Dendritic cell treated with granulocyte-macrophage colony-stimulating factor and Interleukin-4, amounts not matched to agents 40 ng/mL and 50 ng/mL, for 4 days (primary cell): ENCODE measurements around the gene UEVLD.
A peak's percentile ranks its signal among the peaks of the same experiment; 100 is the strongest.
"Not testable (repeated sequence)": the region's sequence is repeated elsewhere in the genome, so short reads cannot be mapped to it uniquely, and the experiment has no call there.

ENCODE experiments used
- H3K27ac Mint-ChIP-seq: one replicate; pipeline ENCODE4 v1.8.0; 2022; ENCODE audit warnings: mild to moderate bottlenecking, mixed read lengths
- H3K27me3 Mint-ChIP-seq: one replicate; pipeline ENCODE4 v1.8.0; 2022; ENCODE audit warnings: mild to moderate bottlenecking, mixed read lengths
- H3K36me3 Mint-ChIP-seq: one replicate; pipeline ENCODE4 v1.8.0; 2022; ENCODE audit warnings: low read depth, mixed read lengths
- H3K4me1 Mint-ChIP-seq: one replicate; pipeline ENCODE4 v1.8.0; 2022; ENCODE audit warnings: low read depth, mixed read lengths
- H3K4me3 Mint-ChIP-seq: one replicate; pipeline ENCODE4 v1.8.0; 2022; ENCODE audit warnings: mild to moderate bottlenecking, moderate library complexity, mixed read lengths
- H3K9me3 Mint-ChIP-seq: one replicate; pipeline ENCODE4 v1.8.0; 2022; ENCODE audit warnings: mixed read lengths
- intact Hi-C: fragments of 100-400 bp; cut with micrococcal nuclease; formaldehyde crosslinking; loops from one replicate; pipeline ENCODE4 v1.15.0; 2022

UEVLD gene

DNA sequence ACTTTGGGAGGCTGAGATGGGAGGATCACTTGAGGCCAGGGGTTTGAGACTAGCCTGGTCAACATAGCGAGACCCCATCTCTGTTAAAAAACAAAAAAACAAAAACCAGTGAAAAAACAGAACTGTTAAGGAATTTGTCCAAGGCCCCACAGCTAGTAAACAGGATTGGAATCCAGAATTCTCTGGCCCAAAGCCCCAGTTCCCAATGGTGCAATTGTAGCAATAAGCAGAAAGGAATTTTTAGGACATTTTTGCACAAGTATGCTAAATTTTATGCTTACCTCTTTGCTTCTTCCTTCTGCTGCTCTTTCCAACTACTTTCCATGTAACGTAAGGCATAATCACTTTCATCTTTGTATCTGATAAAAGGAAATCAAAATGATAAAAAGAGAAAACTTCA, 22.7 kb upstream of the UEVLD start:
- intact Hi-C loops, result no loop called here
- Mint-ChIP-seq H3K9me3 (no peaks in the 10 kb centered on the region), H3K27ac (no peak overlapping the region), H3K36me3 (peaks cover 80% of the 10 kb centered on the region), H3K27me3 (peaks cover 12% of the 10 kb centered on the region), H3K4me1 (peaks cover 15% of the 10 kb centered on the region), H3K4me3 (no peak overlapping the region)

DNA sequence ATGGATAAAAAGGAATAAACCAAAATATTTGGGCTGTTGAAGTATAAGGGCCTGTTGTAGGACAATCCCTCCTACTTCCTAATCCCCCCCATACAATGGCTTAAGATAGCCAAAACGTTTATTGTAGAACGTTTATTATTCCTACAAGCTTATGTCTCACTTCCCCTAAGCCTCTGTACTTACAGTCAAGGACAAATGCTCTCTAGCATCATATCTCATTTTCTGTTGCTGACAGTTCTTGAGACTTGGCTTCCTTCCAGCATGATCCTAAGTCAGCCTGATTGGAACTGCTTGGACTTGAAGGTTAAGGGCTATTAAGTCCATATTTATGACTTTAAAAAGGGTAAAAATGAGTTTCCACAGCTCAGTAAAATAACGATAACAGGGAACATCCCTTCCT, 19.8 kb upstream of the UEVLD start:
- Mint-ChIP-seq H3K4me1 (no peaks in the 10 kb centered on the region), H3K27me3 (no peaks in the 10 kb centered on the region), H3K9me3 (no peaks in the 10 kb centered on the region), H3K36me3 (peaks cover 64% of the 10 kb centered on the region), H3K4me3 (no peak overlapping the region), H3K27ac (no peak overlapping the region)
- intact Hi-C loops, result no loop called here

DNA sequence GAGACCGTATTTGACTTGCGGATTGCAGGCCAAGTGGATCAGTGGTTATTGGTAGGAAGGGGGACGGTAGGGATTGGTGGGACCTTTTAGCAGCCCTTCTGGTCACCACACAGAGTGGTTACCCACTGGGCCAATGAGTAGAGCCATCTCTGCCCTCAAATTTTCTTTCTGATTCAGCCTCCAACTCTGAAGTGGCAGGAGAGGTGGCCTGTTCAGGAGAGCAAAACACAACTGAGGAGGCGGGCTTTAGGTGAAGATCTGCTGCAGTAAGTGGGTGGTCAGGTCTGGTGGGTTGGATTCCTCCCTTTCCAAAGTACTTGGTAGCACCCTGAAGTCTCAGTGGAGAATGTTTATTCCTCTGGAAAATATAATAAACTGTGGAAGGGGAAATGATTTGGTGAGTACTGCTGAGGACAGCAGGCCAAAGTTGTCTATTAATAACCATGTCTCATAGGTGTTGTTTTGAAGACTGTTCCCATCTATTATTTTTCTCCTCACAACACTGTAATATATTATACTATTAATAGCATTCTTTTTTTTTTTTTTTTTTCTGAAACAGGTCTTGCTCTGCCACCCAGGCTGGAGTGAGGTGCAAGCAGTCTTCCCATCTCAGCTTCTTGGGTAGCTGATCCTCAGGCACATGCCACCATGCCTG, 12.5 kb upstream of the UEVLD start:
- Mint-ChIP-seq H3K27me3 (no peaks in the 10 kb centered on the region), H3K4me3 (no peak overlapping the region), H3K9me3 (no peaks in the 10 kb centered on the region)

DNA sequence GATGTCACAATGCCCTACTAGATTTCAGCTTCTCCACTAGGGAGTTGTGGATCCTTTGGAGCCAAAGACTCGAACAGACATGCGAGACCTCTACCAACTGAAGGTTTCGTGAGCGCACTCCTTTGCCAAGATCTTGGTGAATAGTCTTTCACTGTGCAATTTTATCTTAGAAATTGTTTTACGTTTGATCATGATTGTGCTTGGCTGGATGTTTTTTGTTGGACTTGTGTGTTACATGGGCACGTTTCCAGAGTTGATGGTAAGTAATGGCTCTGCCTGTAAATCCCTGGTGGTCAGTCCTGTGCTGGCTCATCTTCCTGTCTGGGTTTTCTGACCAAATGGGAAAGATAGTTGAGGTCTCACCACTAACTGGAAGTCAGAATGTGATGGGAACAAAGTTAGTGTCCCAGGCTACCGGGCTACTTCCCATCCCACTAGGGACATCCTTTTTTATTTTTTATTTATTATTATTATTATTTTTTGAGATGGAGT, 11.3 kb upstream of the UEVLD start, which contains the start of gene MISFA:
Gene MISFA, plus strand, starts transcription at position 51 of the 492 bp plus-strand sequence. Its CDS starts 140 bp downstream, at position 191.
- Mint-ChIP-seq H3K9me3 (no peaks in the 10 kb centered on the region), H3K36me3 (peaks cover 17% of the 10 kb centered on the region), H3K4me3 (no peak within 1 kb of the TSS), H3K27ac (no peak within 1 kb of the TSS), H3K27me3 (no peaks in the 10 kb centered on the region), H3K4me1 (no peaks in the 10 kb centered on the region)
- intact Hi-C loops, result no loop called here

More for the DNA sequence above, 12.5 kb upstream of the UEVLD start:
- Mint-ChIP-seq H3K4me1 (no peaks in the 10 kb centered on the region), H3K36me3 (peaks cover 14% of the 10 kb centered on the region), H3K27ac (peak overlapping the region; percentile 55)
- intact Hi-C loops, result no loop called here

DNA sequence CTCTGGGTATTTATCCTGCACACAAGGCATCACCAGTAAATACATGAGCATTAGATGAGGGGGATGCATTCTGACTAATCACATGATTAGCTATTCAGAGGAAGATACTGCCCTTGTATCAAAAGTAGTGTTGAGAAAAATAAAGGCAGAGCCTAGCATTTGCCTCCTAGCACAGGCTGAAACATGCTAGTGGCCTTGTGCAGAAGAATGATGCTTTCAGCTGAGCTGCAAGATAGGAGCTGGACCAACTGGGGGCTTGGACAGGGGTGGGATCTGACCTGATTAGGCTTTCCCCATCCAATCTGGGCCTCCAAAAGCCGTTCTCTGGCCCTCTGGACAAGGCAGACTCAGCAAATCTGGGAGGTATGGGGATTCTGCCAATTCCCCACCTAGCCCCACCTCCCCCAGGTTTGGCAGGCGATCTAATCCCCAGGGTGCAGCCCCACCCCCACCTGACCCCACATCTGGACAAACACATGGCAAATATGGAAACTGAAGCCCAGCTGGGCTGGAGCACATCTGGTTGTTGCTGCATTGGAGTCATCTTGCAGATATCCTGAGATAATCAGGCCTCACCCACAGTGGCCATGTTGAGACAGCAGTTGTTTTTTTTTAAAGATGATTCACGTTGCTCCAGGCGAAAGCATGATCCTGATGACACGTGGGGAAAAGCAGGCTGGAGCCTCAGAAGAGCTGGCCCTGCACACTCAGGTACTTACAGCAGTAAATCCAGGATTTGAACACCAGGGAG, 6.6 kb upstream of the UEVLD start:
- peaks cover 12% of the 10 kb centered on the region for H3K36me3 Mint-ChIP-seq
- H3K27me3 Mint-ChIP-seq, result no peaks in the 10 kb centered on the region
- intact Hi-C loops, result no loop called here
- H3K4me1 Mint-ChIP-seq, result peaks cover 5% of the 10 kb centered on the region
- no peak overlapping the region for H3K4me3 Mint-ChIP-seq
- no peak overlapping the region for H3K27ac Mint-ChIP-seq
- H3K9me3 Mint-ChIP-seq, result no peaks in the 10 kb centered on the region

DNA sequence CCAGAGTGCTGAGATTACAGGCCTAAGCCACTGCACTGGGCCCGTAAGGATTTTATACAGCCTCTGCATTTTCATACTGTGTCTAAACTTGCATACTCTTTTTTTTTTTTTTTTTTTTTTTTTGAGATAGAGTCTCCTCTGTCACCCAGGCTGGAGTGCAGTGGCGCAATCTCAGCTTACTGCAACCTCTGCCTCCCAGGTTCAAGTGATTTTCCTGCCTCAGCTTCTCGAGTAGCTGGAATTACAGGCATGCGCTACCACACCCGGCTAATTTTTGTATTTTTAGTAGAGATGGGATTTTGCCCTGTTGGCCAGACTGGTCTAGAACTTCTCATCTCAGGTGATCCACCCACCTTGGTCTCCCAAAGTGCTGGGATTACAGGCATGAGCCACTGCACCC, 5.6 kb upstream of the UEVLD start:
- H3K9me3 Mint-ChIP-seq, H3K27me3 Mint-ChIP-seq, intact Hi-C loops, H3K4me3 Mint-ChIP-seq, H3K4me1 Mint-ChIP-seq, H3K27ac Mint-ChIP-seq: not testable (repeated sequence)
- H3K36me3 Mint-ChIP-seq, result peaks cover 12% of the 10 kb centered on the region

DNA sequence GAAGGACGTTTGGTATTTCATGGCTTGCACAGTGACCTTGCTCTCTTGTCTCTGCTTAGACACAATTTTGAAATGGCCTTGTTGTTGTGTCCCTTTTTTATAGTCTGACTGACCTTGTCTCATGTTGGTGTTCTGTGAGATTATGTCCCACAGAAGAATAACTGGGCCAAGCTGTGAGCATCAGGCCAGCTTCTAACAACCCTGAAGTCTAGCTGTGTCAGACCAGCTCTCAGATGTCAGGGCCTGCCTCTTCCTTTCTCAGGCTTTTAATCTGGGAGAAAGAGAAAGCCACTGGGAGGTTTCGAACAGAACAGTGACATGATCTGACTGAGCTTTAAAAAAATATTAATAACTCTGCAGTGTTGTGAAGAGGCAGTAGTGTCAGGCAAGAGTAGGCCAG, 2.0 kb upstream of the UEVLD start:
- H3K27ac Mint-ChIP-seq, result no peak overlapping the region
- peaks cover 4% of the 10 kb centered on the region for H3K36me3 Mint-ChIP-seq
- H3K4me1 Mint-ChIP-seq, result peaks cover 5% of the 10 kb centered on the region
- H3K27me3 Mint-ChIP-seq, result no peaks in the 10 kb centered on the region
- intact Hi-C loops, result no loop called here
- no peaks in the 10 kb centered on the region for H3K9me3 Mint-ChIP-seq
- no peak overlapping the region for H3K4me3 Mint-ChIP-seq

DNA sequence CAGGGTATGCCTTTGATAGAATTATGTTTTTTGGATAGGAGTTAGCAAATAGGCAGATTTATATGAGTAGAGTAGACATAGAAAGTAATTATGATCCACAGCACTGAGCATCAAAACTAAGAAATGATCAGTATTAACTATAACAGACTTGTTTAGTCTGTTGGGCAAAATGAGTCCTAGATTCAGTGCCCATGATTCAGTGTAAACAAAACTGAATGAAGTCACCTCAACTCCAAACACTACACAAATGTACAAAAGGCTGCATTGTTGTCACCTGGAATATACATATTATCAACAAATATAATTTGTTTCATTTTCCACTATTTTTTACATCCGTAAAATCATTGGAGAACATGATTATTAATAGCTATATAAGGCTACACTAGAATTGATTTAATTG, 6.7 kb downstream of the UEVLD start:
- intact Hi-C loops, result no loop called here
- no peak overlapping the region for H3K4me3 Mint-ChIP-seq
- no peaks in the 10 kb centered on the region for H3K9me3 Mint-ChIP-seq
- H3K36me3 Mint-ChIP-seq, result peaks cover 35% of the 10 kb centered on the region
- no peaks in the 10 kb centered on the region for H3K27me3 Mint-ChIP-seq
- no peaks in the 10 kb centered on the region for H3K4me1 Mint-ChIP-seq
- no peak overlapping the region for H3K27ac Mint-ChIP-seq

DNA sequence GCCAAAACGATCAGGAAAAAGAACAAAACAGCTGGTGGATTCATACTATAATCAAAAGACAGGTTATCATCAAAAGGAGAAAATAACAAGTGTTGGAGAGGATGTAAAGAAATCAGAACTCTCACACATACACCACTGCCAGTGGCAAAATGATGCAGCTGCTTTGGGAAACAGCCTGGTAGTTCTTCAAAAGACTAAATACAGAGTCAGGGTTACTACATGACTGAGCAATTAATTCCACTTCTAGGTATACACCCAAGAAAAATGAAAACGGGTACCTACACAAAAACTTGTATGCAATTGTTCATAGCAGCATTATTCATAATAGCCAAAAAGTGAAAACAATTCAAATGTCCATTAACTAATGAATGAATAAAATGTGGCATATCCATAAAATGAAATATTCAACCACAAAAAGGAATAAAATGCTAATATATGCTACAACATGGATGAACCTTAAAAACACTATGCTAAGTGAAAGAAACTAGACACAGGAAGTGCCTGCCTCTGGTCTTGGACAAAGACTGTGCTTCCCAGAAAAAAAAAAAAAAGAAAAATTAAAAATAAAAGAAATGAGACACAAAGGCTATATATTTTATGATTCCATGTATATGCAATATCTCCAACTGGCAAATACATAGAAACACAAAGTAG, 8.3 kb downstream of the UEVLD start:
- no peak overlapping the region for H3K4me3 Mint-ChIP-seq
- no peak overlapping the region for H3K27ac Mint-ChIP-seq
- no peaks in the 10 kb centered on the region for H3K4me1 Mint-ChIP-seq
- intact Hi-C loops, result no loop called here
- no peaks in the 10 kb centered on the region for H3K9me3 Mint-ChIP-seq
- H3K27me3 Mint-ChIP-seq, result no peaks in the 10 kb centered on the region
- peaks cover 51% of the 10 kb centered on the region for H3K36me3 Mint-ChIP-seq

DNA sequence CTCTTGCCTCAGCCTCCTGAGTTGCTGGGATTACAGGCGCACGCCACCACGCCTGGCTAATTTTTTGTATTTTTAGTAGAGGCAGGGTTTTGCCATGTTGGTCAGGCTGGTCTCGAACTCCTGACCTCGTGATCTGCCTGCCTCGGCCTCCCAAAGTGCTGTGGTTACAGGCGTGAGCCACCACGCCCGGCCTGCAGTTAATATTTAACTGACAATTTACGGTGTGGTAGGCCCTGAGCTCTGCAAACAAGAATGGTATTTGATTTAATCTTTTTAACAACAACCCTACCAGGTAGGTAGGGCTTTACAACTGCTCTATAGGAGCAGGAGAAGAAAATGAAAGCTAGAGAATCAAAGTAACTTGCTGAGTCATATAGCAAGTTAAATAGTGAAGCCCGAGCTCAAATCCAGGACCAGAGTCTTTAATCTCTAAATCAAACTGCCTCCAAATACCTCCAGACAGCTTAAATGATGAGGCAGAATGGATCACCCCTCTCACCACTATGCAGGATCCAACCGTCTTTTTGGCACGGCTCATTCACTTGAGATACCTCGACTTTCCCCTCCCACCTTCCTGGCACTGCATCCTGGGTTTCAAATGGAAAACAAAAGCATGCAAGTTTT, 9.4 kb downstream of the UEVLD start:
- peaks cover 62% of the 10 kb centered on the region for H3K36me3 Mint-ChIP-seq
- H3K4me1 Mint-ChIP-seq, result no peaks in the 10 kb centered on the region
- intact Hi-C loops, result no loop called here
- no peaks in the 10 kb centered on the region for H3K9me3 Mint-ChIP-seq
- no peaks in the 10 kb centered on the region for H3K27me3 Mint-ChIP-seq
- H3K27ac Mint-ChIP-seq, result no peak overlapping the region
- no peak overlapping the region for H3K4me3 Mint-ChIP-seq

DNA sequence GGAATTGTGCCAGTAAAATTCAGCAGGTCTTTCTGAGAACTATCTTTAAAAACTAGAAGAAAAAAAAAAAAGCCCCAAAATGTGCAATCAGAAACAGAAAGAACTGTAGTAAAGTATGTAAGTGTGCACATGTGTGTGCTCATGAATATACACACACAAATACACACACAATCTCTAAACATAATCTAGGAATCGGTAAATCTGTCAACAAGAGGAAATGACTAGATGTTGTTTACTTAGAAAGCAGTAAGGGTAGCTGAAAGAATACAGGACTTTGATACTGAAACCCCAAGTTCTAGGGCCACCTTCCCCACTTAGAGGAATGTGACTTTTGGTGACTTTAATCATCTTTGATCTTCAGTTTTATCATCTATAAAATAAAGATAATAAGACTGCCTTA, 13.2 kb downstream of the UEVLD start:
- Mint-ChIP-seq H3K27ac (no peak overlapping the region), H3K9me3 (no peaks in the 10 kb centered on the region), H3K36me3 (peaks cover 94% of the 10 kb centered on the region), H3K27me3 (no peaks in the 10 kb centered on the region), H3K4me1 (no peaks in the 10 kb centered on the region), H3K4me3 (no peak overlapping the region)
- intact Hi-C loops, result no loop called here

DNA sequence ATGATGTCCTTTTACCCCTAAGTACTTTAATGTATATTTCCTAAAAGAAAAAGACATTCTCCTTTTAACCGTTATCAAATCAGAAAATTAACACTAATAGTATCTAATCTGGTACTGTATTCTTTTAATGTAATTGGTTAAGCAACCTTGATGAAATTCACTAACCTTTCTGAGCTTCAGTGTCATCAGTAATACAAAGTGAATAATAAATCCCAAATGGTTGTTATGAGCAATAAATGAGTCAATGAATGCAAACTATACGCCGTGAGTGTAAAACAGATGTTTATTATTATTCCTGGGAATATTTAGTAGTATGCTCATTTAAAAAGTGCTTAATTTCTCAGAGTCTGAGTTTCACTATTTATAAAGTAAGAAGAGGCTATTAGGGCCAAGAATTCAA, 21.5 kb downstream of the UEVLD start:
- H3K9me3 Mint-ChIP-seq, result no peaks in the 10 kb centered on the region
- H3K4me1 Mint-ChIP-seq, result no peaks in the 10 kb centered on the region
- no peak overlapping the region for H3K4me3 Mint-ChIP-seq
- H3K27ac Mint-ChIP-seq, result no peak overlapping the region
- H3K27me3 Mint-ChIP-seq, result no peaks in the 10 kb centered on the region
- intact Hi-C loops, result no loop called here
- H3K36me3 Mint-ChIP-seq, result peaks cover 88% of the 10 kb centered on the region

DNA sequence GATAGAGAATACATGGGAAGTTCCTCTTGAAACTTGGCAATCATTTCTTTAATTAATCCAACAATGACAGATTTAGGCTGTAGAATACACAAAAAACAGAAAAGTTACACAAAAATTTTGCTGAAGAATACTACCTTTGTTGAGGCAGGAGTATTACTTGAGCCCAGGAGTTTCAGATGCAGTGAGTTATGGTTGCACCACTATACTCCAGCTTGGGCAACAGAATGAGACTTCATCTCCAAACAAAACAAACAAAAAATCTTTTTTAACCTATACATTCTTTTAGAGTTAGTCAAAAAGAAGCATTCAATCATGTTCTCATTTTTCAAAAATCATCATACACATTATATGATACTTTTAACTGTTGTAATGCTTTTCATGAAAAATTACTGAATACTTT, 22.1 kb downstream of the UEVLD start:
- Mint-ChIP-seq H3K27me3 (no peaks in the 10 kb centered on the region), H3K36me3 (peaks cover 88% of the 10 kb centered on the region), H3K27ac (no peak overlapping the region), H3K4me3 (no peak overlapping the region), H3K9me3 (no peaks in the 10 kb centered on the region), H3K4me1 (no peaks in the 10 kb centered on the region)
- intact Hi-C loops, result no loop called here

DNA sequence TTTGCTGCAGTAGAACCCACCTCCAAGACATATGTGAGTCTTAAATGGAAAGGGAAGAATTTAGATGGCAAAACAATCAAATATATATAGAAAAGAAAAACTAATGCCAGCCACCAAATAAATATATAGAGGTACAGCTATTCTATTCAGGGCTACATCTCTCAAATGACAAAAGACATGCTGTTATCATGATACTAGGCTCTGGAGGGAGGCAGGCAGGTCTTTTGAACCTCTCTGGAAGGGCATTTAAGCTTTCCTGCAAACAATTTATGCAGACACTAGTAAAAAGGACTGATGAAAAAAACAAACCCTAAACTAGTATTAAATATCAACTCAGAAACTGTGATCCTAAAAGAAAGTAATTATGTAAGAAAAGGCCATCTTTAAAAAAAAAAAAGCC, 24.4 kb downstream of the UEVLD start:
- intact Hi-C loops, result no loop called here

More for the DNA sequence above, 24.4 kb downstream of the UEVLD start:
- H3K27ac Mint-ChIP-seq, result no peak overlapping the region
- no peaks in the 10 kb centered on the region for H3K9me3 Mint-ChIP-seq
- H3K4me1 Mint-ChIP-seq, result no peaks in the 10 kb centered on the region
- no peaks in the 10 kb centered on the region for H3K27me3 Mint-ChIP-seq
- peaks cover 90% of the 10 kb centered on the region for H3K36me3 Mint-ChIP-seq
- H3K4me3 Mint-ChIP-seq, result no peak overlapping the region
